GM12865 (cell line): ENCODE data around the gene PRPF39.
A peak's percentile ranks its signal among the peaks of the same experiment; 100 is the strongest.

Experiments used
- DNase-seq: peaks from one replicate; pipeline ENCODE4 v3.0.0; 2010; ENCODE audit warnings: low read depth
- H3K4me3 ChIP-seq: 2 replicates; pipeline ENCODE4 v1.5.1; 2011; ENCODE audit warnings: mild to moderate bottlenecking, low read depth, low read length, control low read depth
- CTCF ChIP-seq: IDR thresholded peaks from 2 replicates; pipeline ENCODE4 v1.5.1; 2011; ENCODE audit warnings: low read length, control low read depth, low read depth, inconsistent platforms; ENCODE audit not compliant: insufficient read depth; ENCODE audit errors: missing control alignments

PRPF39 gene

GRCh38 chr14:45083976-45084722 is at the start of gene PRPF39:
Gene PRPF39, plus strand, starts transcription at chr14:45084116. Its CDS starts 11,124 bp downstream, at chr14:45095240.
- TF ChIP-seq CTCF, result no peak
- peak; percentile 97 for DNase-seq
- H3K4me3 ChIP-seq, result peak within 1 kb of the TSS; percentile 84

- no peak overlapping the region for H3K4me3 ChIP-seq
- TF ChIP-seq CTCF, result no peak
- no peak for DNase-seq
These were observed 49.2 kb upstream of the PRPF39 start for GRCh38 chr14:45034730-45035129.

GRCh38 chr14:45038256-45038655 is 45.7 kb upstream of the PRPF39 start:
- TF ChIP-seq CTCF, result no peak
- DNase-seq, result no peak
- H3K4me3 ChIP-seq, result no peak overlapping the region

GRCh38 chr14:45038865-45039264 is 45.1 kb upstream of the PRPF39 start:
- no peak for TF ChIP-seq CTCF
- DNase-seq, result no peak
- H3K4me3 ChIP-seq, result no peak overlapping the region

GRCh38 chr14:45039390-45039789 is 44.5 kb upstream of the PRPF39 start:
- H3K4me3 ChIP-seq, result no peak overlapping the region
- no peak for DNase-seq
- TF ChIP-seq CTCF, result no peak

GRCh38 chr14:45041641-45042040 is 42.3 kb upstream of the PRPF39 start:
- no peak for TF ChIP-seq CTCF
- no peak overlapping the region for H3K4me3 ChIP-seq
- no peak for DNase-seq

- H3K4me3 ChIP-seq, result no peak overlapping the region
- no peak for TF ChIP-seq CTCF
- DNase-seq, result no peak
These were observed 39.3 kb upstream of the PRPF39 start for GRCh38 chr14:45044638-45045037.
